Esophagus muscularis mucosa (tissue), 4 donors: ENCODE measurements around the gene NLRC3.

Experiments used
- CTCF ChIP-seq, 3 experiments: fragments of 200-600 bp in 2 of 3; fragments of 450-650 bp in 1 of 3; sonication (generic) in 2 of 3; IDR thresholded peaks; one replicate each; pipeline ENCODE4 v1.5.1; 2017 to 2019; ENCODE audit warnings: antibody characterized with exemption in 3 of 3, mild to moderate bottlenecking in 2 of 3, moderate library complexity in 1 of 3
- EP300 ChIP-seq: sonication (generic); formaldehyde crosslinking; IDR thresholded peaks from one replicate; pipeline ENCODE4 v1.6.1; 2017; ENCODE audit warnings: antibody characterized with exemption
- POLR2A ChIP-seq: fragments of 450-650 bp; IDR thresholded peaks from one replicate; pipeline ENCODE4 v1.6.1; 2017; ENCODE audit warnings: antibody characterized with exemption, moderate library complexity, mild to moderate bottlenecking, low read depth
- POLR2AphosphoS5 ChIP-seq, 2 donors: sonication (generic); formaldehyde crosslinking; IDR thresholded peaks; one replicate each; pipeline ENCODE4 v1.6.1; 2017; ENCODE audit warnings: antibody characterized with exemption in 2 of 2

GRCh38 chr16:3528406-3528805 lies 48.8 kb downstream of the NLRC3 start:
- TF ChIP-seq CTCF (IDR thresholded peaks at IDR 0.05) (no peak), POLR2A (no peak), POLR2AphosphoS5 (IDR thresholded peaks at IDR 0.05) (no peak), EP300 (no peak)
